ENCODE measurements around the gene SLC48A1.

SLC48A1 gene

DNA sequence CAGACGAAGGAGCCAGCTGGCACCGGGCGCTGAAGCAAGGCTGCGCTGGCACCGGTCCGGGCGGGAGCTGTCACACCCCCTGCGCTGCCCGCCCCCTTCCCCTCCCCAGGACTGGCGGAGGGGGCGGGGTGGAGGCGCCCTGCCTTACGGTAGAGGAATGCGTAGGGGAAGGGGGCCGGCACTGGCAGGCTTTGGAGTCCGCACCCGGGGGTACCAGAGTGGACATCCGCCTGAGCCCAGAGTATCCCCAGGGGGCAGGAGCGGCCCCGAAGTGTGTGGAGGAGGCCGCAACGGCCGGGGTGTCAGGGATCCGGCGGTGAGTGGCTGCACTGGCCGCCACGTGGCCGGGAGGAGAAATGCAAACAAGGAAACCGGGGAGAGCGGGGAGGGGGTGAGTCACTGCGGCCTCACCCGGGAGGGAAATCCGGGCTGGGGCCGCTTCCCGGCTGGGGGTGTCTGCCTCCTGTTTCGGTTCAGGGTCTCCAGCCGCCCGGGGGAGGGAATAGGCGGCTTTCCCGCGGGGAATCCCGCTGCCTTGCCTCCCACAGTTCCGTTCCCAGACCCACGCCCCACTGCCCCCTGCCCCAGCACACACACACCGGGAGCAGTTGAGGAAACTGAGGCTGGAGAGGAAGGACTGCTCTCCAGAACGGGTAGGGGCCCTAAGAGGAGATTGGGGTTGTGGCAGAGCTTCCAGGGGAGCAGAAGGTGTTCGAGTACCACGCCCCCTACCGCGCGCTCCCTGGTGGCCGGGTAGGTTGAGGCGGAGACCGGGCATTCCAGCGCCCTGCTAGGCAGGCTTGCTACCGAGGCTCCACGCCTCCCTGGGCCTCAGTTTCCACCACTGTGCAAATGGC, 14.0 kb upstream of the SLC48A1 start, which contains the start of gene RAPGEF3:
Gene RAPGEF3, minus strand, starts transcription at position 47 of the 857 bp plus-strand sequence. CDS start 324 bp downstream, outside the sequence.
- peak; percentile 54 for DNase-seq

DNA sequence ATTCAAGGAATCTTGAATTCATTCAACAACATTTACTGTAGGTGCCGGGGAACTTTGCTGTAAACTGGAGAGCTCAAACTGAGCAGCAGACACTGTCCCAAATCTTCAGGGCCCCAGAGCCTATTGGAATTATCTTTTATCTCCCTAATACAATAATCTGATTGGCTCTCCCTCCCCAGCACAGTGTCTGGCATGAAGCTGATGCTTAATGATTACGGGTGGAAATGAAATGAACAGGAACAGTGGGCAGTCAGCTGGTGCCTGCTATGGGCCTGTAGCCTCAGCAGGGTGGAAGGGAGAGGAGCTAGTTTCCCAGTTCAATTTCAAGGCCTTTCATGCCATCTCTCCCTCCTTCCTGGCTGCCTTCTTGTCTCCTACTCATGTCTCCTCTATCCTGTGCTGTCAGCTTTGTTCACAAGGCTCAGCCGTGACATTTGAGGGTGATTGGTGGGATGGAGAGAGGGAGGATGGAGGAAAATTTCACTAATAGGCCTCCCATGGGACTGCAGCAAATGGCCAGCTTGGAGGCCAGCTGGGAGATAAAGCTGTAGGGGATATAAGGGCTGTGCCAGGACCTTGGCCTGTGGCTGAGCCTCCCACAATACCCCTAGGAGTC, 10.1 kb upstream of the SLC48A1 start:
- DNase-seq: no peak

DNA sequence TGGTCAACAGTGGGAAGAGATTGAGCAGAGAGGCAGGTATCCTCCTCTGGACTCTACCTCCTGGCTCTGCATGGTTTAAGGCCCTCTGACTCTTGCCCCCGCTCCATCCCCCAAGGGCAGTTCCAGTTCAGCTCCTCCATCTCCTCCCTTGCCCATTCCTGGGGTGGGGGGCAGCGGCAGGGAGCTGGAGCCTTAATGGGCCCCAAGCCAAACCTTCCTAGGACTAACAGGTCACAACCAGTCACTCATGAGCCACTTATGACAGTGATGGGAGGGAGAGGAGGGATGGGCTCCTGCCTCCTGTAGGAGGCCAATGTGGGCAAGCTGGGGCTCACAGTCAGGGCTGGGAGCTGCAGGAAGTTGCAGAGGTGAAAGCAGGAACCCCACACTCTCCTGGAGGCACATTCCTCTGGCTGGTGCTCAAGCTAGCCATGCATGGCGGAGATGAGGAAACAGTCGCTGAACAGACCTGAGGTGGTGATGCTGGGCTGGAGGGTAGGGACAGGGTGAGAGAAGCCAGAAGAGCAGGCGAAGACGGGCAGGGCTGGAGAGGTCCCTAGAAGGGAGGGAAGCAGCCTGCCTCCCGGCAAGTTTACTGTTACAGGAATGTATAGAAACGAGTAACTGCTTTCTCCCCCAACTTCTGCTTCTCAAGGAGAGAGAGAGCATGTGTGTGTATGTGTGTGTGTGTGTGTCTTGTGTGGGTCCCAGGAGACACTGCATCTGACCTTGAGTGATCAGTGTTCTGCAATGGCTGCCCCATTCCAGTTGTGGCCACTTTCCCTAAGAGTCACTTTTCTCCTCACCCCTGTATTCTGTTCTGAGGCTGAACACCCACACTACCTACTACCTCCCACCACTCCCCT, 9.3 kb upstream of the SLC48A1 start:
- no peak for DNase-seq

GRCh38 chr12:47766502-47767215, 6.4 kb upstream of the SLC48A1 start:
- DNase-seq: no peak

GRCh38 chr12:47767216-47767724, 5.8 kb upstream of the SLC48A1 start:
- peak; percentile 24 for DNase-seq

- no peak for DNase-seq
These were observed 4.7 kb upstream of the SLC48A1 start for GRCh38 chr12:47768323-47768811.

DNA sequence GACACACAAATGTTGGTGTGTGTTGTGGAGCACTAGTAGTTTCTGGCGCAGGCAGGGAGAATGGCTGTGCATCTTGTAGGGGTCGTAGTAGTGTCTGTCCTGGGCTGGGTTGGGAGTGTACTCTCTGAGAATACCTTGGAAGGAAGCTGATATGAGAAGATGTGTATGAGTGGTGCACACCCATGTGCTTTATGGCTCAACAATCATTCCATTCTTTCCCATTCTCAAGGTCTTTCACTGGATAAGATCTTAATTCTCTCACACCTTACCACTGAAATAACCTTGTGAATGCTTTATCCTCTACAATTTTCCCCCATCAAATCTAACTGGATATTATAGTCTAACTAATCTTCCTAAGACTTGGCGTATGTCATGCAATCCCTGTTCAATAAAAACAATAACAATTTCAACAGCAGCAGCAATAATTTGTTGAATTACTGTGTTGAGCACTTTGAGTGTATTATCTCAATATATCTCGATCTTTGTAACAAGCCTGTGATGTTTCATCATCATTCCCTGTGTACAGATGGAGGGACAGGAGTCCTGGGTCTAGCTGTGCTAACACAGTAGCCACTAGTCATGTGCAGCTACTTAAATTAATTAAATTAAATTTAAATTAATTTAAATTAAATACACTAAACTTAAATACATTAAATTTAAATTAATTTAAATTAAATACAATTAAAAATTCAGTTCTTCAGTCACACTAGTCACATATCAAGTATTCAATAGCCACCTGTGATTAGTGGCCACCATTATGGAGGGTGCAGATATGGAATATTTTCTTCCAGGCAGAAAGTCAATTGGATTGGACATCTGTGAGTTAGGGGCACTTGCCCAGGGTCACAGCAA, 3.6 kb upstream of the SLC48A1 start:
- no peak for DNase-seq

GRCh38 chr12:47770086-47770726, 2.8 kb upstream of the SLC48A1 start:
- DNase-seq: no peak

DNA sequence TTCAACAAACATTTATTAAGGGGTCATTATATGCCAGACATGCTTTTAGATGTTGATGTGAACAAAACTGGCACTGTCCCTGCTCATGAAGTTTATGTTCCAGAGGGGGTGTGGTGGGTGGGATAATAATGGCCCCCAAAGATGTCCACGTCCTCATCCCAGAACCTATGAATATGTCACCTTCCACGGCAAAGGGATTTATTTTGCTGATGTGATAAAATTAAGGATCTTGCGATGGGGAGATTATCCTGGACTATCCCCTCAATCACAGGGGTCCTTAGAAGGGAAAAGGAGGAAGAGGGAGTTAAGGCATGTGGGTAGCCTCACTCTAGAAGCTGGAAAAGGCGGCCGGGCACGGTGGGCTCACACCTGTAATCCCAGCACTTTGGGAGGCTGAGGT, 1.7 kb upstream of the SLC48A1 start:
- no peak for DNase-seq

- no peak for DNase-seq
These were observed 861 bp upstream of the SLC48A1 start for GRCh38 chr12:47772094-47772660.

- no peak for DNase-seq
These were observed 338 bp upstream of the SLC48A1 start for GRCh38 chr12:47772738-47773061.

DNA sequence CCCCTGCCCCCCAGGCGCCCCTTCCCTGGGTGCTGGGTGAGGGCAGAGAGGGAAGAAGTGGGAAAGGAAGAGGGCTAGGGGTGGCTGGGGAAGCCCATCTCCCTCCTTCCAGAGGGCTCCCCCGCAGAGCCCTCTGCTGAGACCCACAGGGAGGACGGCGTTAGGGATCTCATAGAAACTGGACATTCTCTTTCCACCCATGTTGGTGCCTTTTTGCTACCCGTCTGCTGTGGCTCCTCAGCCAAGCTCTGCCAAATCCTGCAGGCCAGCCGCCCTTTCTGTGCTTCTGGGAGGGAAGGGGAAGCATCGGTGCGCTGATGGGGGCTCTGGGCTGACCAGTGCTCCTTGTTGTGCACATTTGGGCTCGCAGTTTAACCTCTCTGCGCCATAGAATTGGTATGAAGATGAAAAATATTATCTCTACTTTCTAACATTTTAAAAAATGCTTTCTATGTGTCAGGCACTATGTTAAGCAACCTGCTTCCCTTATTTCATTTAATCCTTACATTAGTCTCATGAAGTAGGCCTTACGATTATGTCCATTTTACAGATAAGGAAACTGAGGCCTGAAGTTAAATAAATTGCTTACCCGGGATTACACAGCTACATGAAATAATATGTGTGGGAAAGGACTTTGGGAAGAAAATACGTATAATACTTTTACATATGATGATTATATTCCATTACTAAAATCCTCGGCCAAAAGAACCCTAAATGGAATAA, 981 bp downstream of the SLC48A1 start:
- DNase-seq: no peak

DNA sequence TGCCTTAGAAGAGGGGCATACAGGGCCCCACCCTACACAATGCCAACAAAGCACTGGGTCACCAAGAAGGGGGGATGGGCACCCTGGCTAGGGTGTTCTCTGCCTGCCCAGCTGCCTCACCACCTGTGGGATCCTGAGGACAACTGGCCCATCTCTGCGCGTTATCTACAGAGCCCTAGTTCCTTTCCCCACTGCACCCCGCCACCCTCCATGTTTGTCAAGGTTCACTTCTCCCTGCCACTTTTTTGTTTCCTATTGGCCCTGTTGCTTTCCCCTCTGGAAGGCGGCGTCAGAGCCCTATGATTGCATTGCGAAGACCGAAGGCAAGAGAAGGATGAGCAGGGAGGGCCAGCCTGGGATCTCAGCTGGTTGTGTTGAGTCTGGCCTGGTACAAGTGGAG, 1.6 kb downstream of the SLC48A1 start:
- DNase-seq: no peak

GRCh38 chr12:47775100-47775911, 2.3 kb downstream of the SLC48A1 start:
- no peak for DNase-seq

GRCh38 chr12:47776471-47777143, 3.6 kb downstream of the SLC48A1 start:
- DNase-seq: no peak

DNA sequence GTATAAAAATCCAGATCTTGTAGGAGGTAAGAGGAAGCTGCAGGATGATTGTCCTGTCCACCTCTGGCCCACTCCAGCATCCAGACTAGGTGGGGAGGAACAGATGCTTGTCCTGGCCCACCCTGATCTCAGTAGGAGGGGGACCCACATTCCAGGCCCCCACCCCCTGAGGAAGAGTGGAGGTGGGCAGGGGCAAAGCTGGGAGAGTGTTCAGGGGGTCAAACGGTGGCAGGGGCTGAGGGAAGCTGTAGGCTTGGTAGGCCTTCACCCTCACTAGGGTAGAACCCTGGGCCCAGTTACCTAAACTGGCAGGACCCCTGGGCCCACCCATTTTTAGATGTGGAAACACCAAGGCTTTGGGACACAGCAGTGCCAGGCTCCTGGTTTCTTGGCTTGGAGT, 4.1 kb downstream of the SLC48A1 start:
- no peak for DNase-seq

- no peak for DNase-seq
These were observed 4.9 kb downstream of the SLC48A1 start for GRCh38 chr12:47777741-47778558.
